H1 (cell line): ENCODE results near the gene TLCD3B. TPM values are rescaled to one million over a fixed set of nuclear protein-coding genes. Genes with fewer than 3 reads are reported as not detected.

Experiments
- ATF2 ChIP-seq: IDR thresholded peaks from 2 replicates; pipeline ENCODE4 v1.6.1; 2012; ENCODE audit warnings: low read length, inconsistent platforms
- ATF3 ChIP-seq: IDR thresholded peaks from 2 replicates; pipeline ENCODE4 v1.6.1; 2011; ENCODE audit warnings: low read depth, mild to moderate bottlenecking, low read length; ENCODE audit not compliant: insufficient read depth
- CHD1 ChIP-seq: IDR thresholded peaks from 2 replicates; pipeline ENCODE4 v1.6.1; 2012; ENCODE audit warnings: low read depth, low read length, improper control_type of control experiment
- CREB1 ChIP-seq: IDR thresholded peaks from 2 replicates; pipeline ENCODE4 v1.6.1; 2012; ENCODE audit warnings: inconsistent platforms
- E2F6 ChIP-seq: IDR thresholded peaks from 2 replicates; pipeline ENCODE4 v1.6.1; 2012; ENCODE audit warnings: inconsistent platforms
- EGR1 ChIP-seq: IDR thresholded peaks from 2 replicates; pipeline ENCODE4 v1.6.1; 2011; ENCODE audit warnings: low read depth, low read length, borderline replicate concordance
- GABPA ChIP-seq: IDR thresholded peaks from 2 replicates; pipeline ENCODE4 v1.6.1; 2011; ENCODE audit warnings: mild to moderate bottlenecking, low read length, moderate library complexity, borderline replicate concordance; ENCODE audit not compliant: insufficient read depth
- JUND ChIP-seq: IDR thresholded peaks from 2 replicates; pipeline ENCODE4 v1.6.1; 2011; ENCODE audit warnings: mild to moderate bottlenecking, improper control_type of control experiment, low read length
- KDM1A ChIP-seq: fragments of 200-600, 300-600 bp; sonication (generic); IDR thresholded peaks from 2 replicates; pipeline ENCODE4 v1.7.1; 2016; ENCODE audit warnings: mild to moderate bottlenecking, low read length, borderline replicate concordance
- KDM5A ChIP-seq: fragments of 200-600 bp; IDR thresholded peaks from 2 replicates; pipeline ENCODE4 v1.7.1; 2012; ENCODE audit warnings: mild to moderate bottlenecking, low read length, inconsistent platforms, mixed read lengths
- MAFK ChIP-seq: IDR thresholded peaks from 2 replicates; pipeline ENCODE4 v1.6.1; 2012; ENCODE audit warnings: low read depth, mild to moderate bottlenecking, improper control_type of control experiment, low read length
- MAX ChIP-seq: IDR thresholded peaks from 2 replicates; pipeline ENCODE4 v1.6.1; 2012; ENCODE audit warnings: inconsistent platforms
- NRF1 ChIP-seq: IDR thresholded peaks from 2 replicates; pipeline ENCODE4 v1.6.1; 2011; ENCODE audit warnings: mild to moderate bottlenecking, low read depth, low read length, improper control_type of control experiment
- POLR2A ChIP-seq, 2 experiments: IDR thresholded peaks; 1 replicate in 1 of 2; 2 replicates in 1 of 2; pipeline ENCODE4 v1.6.1; 2011; ENCODE audit warnings: low read depth in 2 of 2, low read length in 2 of 2, mild to moderate bottlenecking in 2 of 2; ENCODE audit errors: control extremely low read depth in 1 of 2
- RNF2 ChIP-seq: fragments of 200-900, 300-1000 bp; sonication (generic); IDR thresholded peaks from 2 replicates; pipeline ENCODE4 v1.7.1; 2016; ENCODE audit warnings: borderline replicate concordance, low read depth, mild to moderate bottlenecking, antibody characterized with exemption, low read length; ENCODE audit not compliant: poor library complexity, severe bottlenecking; ENCODE audit errors: missing control alignments
- RXRA ChIP-seq: IDR thresholded peaks from 2 replicates; pipeline ENCODE4 v1.6.1; 2011; ENCODE audit warnings: low read depth, mild to moderate bottlenecking, low read length, moderate library complexity; ENCODE audit not compliant: insufficient read depth
- SAP30 ChIP-seq: fragments of 300-600 bp; sonication (generic); IDR thresholded peaks from 2 replicates; pipeline ENCODE4 v1.7.1; 2012; ENCODE audit warnings: low read length, moderate library complexity, mild to moderate bottlenecking, inconsistent platforms; ENCODE audit not compliant: insufficient read depth, insufficient replicate concordance
- SIX5 ChIP-seq: IDR thresholded peaks from 2 replicates; pipeline ENCODE4 v1.6.1; 2011; ENCODE audit warnings: mild to moderate bottlenecking, low read depth, low read length
- SP4 ChIP-seq: IDR thresholded peaks from 2 replicates; pipeline ENCODE4 v1.6.1; 2012; ENCODE audit warnings: low read length, inconsistent platforms
- TBP ChIP-seq: IDR thresholded peaks from 2 replicates; pipeline ENCODE4 v1.6.1; 2011; ENCODE audit warnings: low read depth, low read length, improper control_type of control experiment
- TCF12 ChIP-seq: IDR thresholded peaks from 2 replicates; pipeline ENCODE4 v1.6.1; 2011; ENCODE audit warnings: low read depth, mild to moderate bottlenecking, low read length
- YY1 ChIP-seq: IDR thresholded peaks from 2 replicates; pipeline ENCODE4 v1.6.1; 2011; ENCODE audit warnings: low read depth, mild to moderate bottlenecking, low read length
- polyA plus RNA-seq, 7 experiments: library from polyadenylated mRNA; depleted of rRNA in 3 of 7; stranded (reverse) in 5 of 7; unstranded in 2 of 7; fragments of >200 nt in 5 of 7; fragments of 200-250 nt in 2 of 7; gene quantifications; 1 replicate in 5 of 7; 2 replicates in 1 of 7; 4 replicates in 1 of 7; pipeline versions ENCODE4 v1.2.1 to v1.2.3, GENCODE V29; 2011 to 2013; ENCODE audit warnings: missing spikeins in 2 of 7, mixed read lengths in 2 of 7
- total RNA-seq: library from RNA; stranded (reverse); fragmentation: NEBNext Ultra II Directional; extraction: Animal tissue kit (Norgen Biotek cat#: 25700); gene quantifications from 2 replicates; pipeline ENCODE4 v1.2.1, GENCODE V29; 2021

The TLCD3B gene
- total and polyA plus RNA-seq, 2 of the 8 experiments (the other 6 are each of a cell fraction or from before 2014, with no cell fraction given): 15.2 to 26.9 TPM

GRCh38 chr16:29995324-29995910, 35.7 kb downstream of the TLCD3B start, which contains the start of gene HIRIP3 (continued):
- TF ChIP-seq KDM5A (no peak; the same call in 1 of the 2 replicates), RNF2 (no peak), RXRA (no peak), SAP30 (peak; percentile 60), TBP (peak; percentile 44; the same call in 1 of the 2 replicates), MAX (peak; percentile 79), SP4 (peak; percentile 42; the same call in 1 of the 2 replicates), MAFK (no peak), E2F6 (peak; percentile 99), KDM1A (no peak), POLR2A (IDR thresholded peaks at IDR 0.05; ENCODE audit: control extremely low read depth in 1 of 2, low read depth in 2 of 2, low read length in 2 of 2) (peak in 1 of 2 experiments; percentile 61; a peak in 1 of 3 replicates), ATF3 (no peak), SIX5 (no peak), JUND (no peak), GABPA (no peak), CHD1 (no peak), EGR1 (0 out of 2 replicates have a peak, but pooled peaks have one; percentile 5), NRF1 (peak; percentile 83), YY1 (peak; percentile 88), ATF2 (no peak; the same call in 1 of the 2 replicates), TCF12 (no peak), CREB1 (no peak)
